CD8-positive, alpha-beta memory T cell (primary cell): Measurements from ENCODE around the gene HOXA6. TPM values are rescaled to one million over a fixed set of nuclear protein-coding genes. Genes with fewer than 3 reads are reported as not detected.

Experiments
- CTCF ChIA-PET: fragments of 350-600 bp; sonication (Branson Sonifier 250); formaldehyde crosslinking; loops from one replicate; lab custom pipeline; 2021; ENCODE audit warnings: antibody characterized with exemption; lab: Charles Lee
- POLR2A ChIA-PET: fragments of 350-600 bp; sonication (Branson Sonifier 250); formaldehyde crosslinking; loops from one replicate; lab custom pipeline; 2021; ENCODE audit warnings: antibody characterized with exemption; lab: Charles Lee
- DNase-seq, 5 donors: peaks; one replicate each; pipeline versions ENCODE4 v3.0.0 to v3.0.0-alpha.2; 2020 to 2022; ENCODE audit warnings: mixed read lengths in 1 of 5
- H3K27ac ChIP-seq: one replicate; pipeline ENCODE4 v1.7.0; 2013; ENCODE audit warnings: low read depth, mild to moderate bottlenecking, low read length, moderate library complexity
- H3K27me3 ChIP-seq: 2 replicates; pipeline ENCODE4 v1.7.0; 2013; ENCODE audit warnings: low read length, mild to moderate bottlenecking; ENCODE audit not compliant: insufficient read depth, poor library complexity, severe bottlenecking
- H3K36me3 ChIP-seq: 2 replicates; pipeline ENCODE4 v1.7.0; 2013; ENCODE audit warnings: mild to moderate bottlenecking, low read length, moderate library complexity; ENCODE audit not compliant: insufficient read depth
- H3K4me1 ChIP-seq: 2 replicates; pipeline ENCODE4 v1.7.0; 2013; ENCODE audit warnings: mild to moderate bottlenecking, low read length, moderate library complexity; ENCODE audit not compliant: insufficient read depth
- H3K4me3 ChIP-seq: 2 replicates; pipeline ENCODE4 v1.7.0; 2013; ENCODE audit warnings: mild to moderate bottlenecking, low read length
- H3K9me3 ChIP-seq: 2 replicates; pipeline ENCODE4 v1.7.0; 2013; ENCODE audit warnings: mild to moderate bottlenecking, low read length
- H3K27ac Mint-ChIP-seq, 8 donors: one replicate each; pipeline ENCODE4 v1.8.0; 2020 to 2021; ENCODE audit warnings: mixed read lengths in 8 of 8, mild to moderate bottlenecking in 6 of 8, inconsistent platforms in 3 of 8, moderate library complexity in 3 of 8
- H3K27me3 Mint-ChIP-seq, 2 donors: one replicate each; pipeline ENCODE4 v1.8.0; 2020 to 2021; ENCODE audit warnings: mixed read lengths in 2 of 2, mild to moderate bottlenecking in 1 of 2, moderate library complexity in 1 of 2
- H3K36me3 Mint-ChIP-seq, 3 donors: one replicate each; pipeline ENCODE4 v1.8.0; 2020 to 2021; ENCODE audit warnings: mixed read lengths in 3 of 3, inconsistent platforms in 1 of 3, mild to moderate bottlenecking in 1 of 3
- H3K4me1 Mint-ChIP-seq, 3 donors: one replicate each; pipeline ENCODE4 v1.8.0; 2020 to 2021; ENCODE audit warnings: mixed read lengths in 3 of 3, inconsistent platforms in 1 of 3, mild to moderate bottlenecking in 1 of 3
- H3K4me3 Mint-ChIP-seq, 7 donors: one replicate each; pipeline ENCODE4 v1.8.0; 2020 to 2021; ENCODE audit warnings: mixed read lengths in 7 of 7, mild to moderate bottlenecking in 6 of 7, moderate library complexity in 4 of 7, inconsistent platforms in 2 of 7
- H3K9me3 Mint-ChIP-seq, 5 donors: one replicate each; pipeline ENCODE4 v1.8.0; 2020 to 2022; ENCODE audit warnings: mixed read lengths in 5 of 5, mild to moderate bottlenecking in 3 of 5, moderate library complexity in 2 of 5, inconsistent platforms in 1 of 5
- polyA plus RNA-seq: library from polyadenylated mRNA; unstranded; fragments of 300-500 nt; fragmentation: Illumina TruSeq; gene quantifications from one replicate; pipeline ENCODE4 v1.2.3, GENCODE V29; 2021
- total RNA-seq, 2 experiments: library from RNA; stranded (reverse); gene quantifications; one replicate each; pipeline ENCODE4 v1.2.3, GENCODE V29; 2021

HOXA6 gene
- total and polyA plus RNA-seq, 3 experiments from 2014 or later: not detected

DNA sequence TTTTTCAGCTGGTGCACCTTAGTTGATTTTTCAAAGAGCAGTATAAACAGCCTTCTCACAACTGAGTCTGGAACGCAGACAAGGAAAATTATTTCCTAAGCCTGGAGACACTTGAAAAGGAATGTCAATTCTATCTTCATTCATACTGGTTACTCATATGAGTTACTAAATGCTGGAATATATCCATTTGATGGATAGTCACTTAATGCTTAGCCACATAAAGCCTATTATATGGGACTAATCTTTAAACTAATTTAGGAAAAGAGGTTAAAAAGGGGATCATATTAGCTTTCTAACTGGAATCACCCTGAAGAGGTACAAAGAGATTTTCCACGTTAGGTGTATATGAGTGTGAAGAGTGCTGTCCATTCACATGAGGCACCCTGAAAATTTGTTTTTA lies 15.4 kb downstream of the HOXA6 start:
- no peak overlapping the region for H3K27ac ChIP-seq
- Mint-ChIP-seq H3K4me1 (peaks cover 0 to 3% (median 0%) of the 10 kb centered on the region in 3 donors), H3K4me3 (peak overlapping the region in 3 of 7 donors; percentile 35 to 74 (median 45)), H3K36me3 (no peaks in the 10 kb centered on the region), H3K27ac (peak overlapping the region in 1 of 8 donors; percentile 57), H3K9me3 (no peaks in the 10 kb centered on the region), H3K27me3 (peaks cover 47 to 82% of the 10 kb centered on the region in 2 donors)
- peaks cover 17% of the 10 kb centered on the region for H3K27me3 ChIP-seq
- H3K9me3 ChIP-seq: no peaks in the 10 kb centered on the region
- no peak for DNase-seq
- ChIA-PET POLR2A (no interaction called here), CTCF (interaction anchor here (2.8 kb wide), 1 partner anchor 18 kb away, joined by 11 read pairs; no protein-coding TSS in a partner anchor)
- H3K36me3 ChIP-seq: no peaks in the 10 kb centered on the region
- H3K4me3 ChIP-seq: no peak overlapping the region
- H3K4me1 ChIP-seq: peaks cover 6% of the 10 kb centered on the region

DNA sequence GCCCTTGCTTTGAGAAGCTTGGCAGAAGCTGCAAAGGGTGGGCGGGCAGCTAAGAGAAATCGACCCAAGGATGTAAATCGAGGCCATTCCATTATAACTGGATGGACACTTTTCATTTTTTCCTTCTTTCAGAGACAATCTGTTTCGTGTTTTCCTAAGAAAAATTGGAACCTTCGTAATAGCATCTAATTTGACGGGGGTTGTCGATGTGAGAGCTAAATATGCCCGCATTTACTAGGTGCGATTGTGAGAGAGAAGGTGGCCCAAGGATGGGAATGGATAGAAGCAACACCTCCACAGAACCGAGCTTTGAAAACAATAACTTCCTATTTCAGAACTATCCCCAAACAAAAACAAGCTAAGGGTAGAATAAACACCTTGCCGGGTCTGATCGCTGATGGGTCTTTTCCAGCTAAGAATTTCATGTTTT lies 16.2 kb downstream of the HOXA6 start:
- CTCF ChIA-PET: interaction anchor here (1.4 to 2.8 kb wide), 2 partner anchors 10 to 19 kb away, joined by 5 to 11 read pairs; no protein-coding TSS in a partner anchor
- POLR2A ChIA-PET: no interaction called here
- H3K4me3 Mint-ChIP-seq: peak overlapping the region; percentile 26 to 89 (median 74)

DNA sequence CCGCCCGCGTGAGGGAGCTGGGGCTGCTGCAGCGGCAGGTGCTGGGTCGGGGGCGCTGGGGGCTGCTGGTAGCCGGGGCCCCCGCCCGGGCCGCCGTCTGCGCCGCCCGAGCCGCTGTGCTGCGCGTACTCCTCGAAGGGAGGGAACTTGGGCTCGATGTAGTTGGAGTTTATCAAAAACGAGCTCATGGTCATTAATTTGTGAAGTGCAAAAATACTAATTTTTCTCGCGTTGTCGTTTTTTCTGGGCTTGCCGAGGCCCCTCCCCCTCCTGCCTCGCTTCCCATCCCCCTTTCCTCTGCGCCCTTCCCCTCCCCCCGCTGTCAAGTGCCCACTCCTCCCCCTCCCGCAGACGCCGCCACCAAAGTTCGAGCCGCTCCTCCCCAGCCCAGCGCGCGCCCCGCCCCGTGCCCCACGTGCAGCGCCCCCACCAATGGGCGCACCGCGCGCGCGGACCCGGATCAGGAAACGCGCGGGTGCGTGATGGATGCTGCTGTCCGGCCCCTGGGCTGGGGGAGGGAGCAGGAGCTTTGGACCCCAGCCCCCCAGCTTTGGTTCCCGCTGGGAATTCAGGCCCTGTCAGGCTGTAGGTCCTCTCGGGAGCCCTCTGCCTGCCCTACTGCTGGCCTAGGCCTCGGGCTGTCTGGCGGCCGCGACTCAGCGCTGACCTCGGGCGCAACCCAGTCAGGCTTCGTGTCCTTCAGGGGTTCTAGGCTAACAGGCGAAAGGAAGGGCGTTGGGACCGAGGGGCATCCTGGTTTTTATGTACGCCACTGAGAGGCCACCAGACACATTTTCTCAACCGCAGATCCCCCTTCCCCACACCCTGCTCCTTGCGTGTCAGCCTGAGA lies 16.8 kb downstream of the HOXA6 start, which contains the start of gene HOXA4:
HOXA4 (minus strand) TSS at position 218 of the 850 bp plus-strand sequence; CDS start at position 194, 24 bp downstream.
- Histone ChIP-seq H3K36me3 (no peaks in the 10 kb centered on the region), H3K9me3 (no peaks in the 10 kb centered on the region), H3K27ac (no peak within 1 kb of the TSS), H3K4me3 (peak within 1 kb of the TSS; percentile 76), H3K27me3 (peaks cover 6% of the 10 kb centered on the region), H3K4me1 (peaks cover 6% of the 10 kb centered on the region)
- peaks cover 0 to 3% (median 0%) of the 10 kb centered on the region in 3 donors for H3K4me1 Mint-ChIP-seq
- no peaks in the 10 kb centered on the region for H3K36me3 Mint-ChIP-seq
- ChIA-PET POLR2A (interaction anchor here (0.6 kb wide), 1 partner anchor 274 kb away, joined by 6 read pairs; no protein-coding TSS in a partner anchor), CTCF (interaction anchor here (1.4 to 2.8 kb wide), 2 partner anchors 11 to 20 kb away, joined by 5 to 11 read pairs; no protein-coding TSS in a partner anchor)
- H3K9me3 Mint-ChIP-seq: no peaks in the 10 kb centered on the region
- H3K4me3 Mint-ChIP-seq: peak within 1 kb of the TSS; percentile 68 to 89 (median 77)
- peak within 1 kb of the TSS in 5 of 8 donors; percentile 25 to 57 (median 38) for H3K27ac Mint-ChIP-seq
- peaks cover 43 to 82% of the 10 kb centered on the region in 2 donors for H3K27me3 Mint-ChIP-seq
- DNase-seq: peak; percentile 70 to 82 (median 71)

More for the DNA sequence above, 16.2 kb downstream of the HOXA6 start:
- no peaks in the 10 kb centered on the region for H3K9me3 Mint-ChIP-seq
- no peaks in the 10 kb centered on the region for H3K36me3 Mint-ChIP-seq
- peaks cover 0 to 3% (median 0%) of the 10 kb centered on the region in 3 donors for H3K4me1 Mint-ChIP-seq
- H3K27ac Mint-ChIP-seq: peak overlapping the region in 2 of 8 donors; percentile 25 to 57
- peaks cover 47 to 82% of the 10 kb centered on the region in 2 donors for H3K27me3 Mint-ChIP-seq
- Histone ChIP-seq H3K27ac (no peak overlapping the region), H3K4me1 (peaks cover 6% of the 10 kb centered on the region), H3K27me3 (peaks cover 11% of the 10 kb centered on the region), H3K4me3 (peak overlapping the region; percentile 76), H3K9me3 (no peaks in the 10 kb centered on the region), H3K36me3 (no peaks in the 10 kb centered on the region)
- DNase-seq: no peak

DNA sequence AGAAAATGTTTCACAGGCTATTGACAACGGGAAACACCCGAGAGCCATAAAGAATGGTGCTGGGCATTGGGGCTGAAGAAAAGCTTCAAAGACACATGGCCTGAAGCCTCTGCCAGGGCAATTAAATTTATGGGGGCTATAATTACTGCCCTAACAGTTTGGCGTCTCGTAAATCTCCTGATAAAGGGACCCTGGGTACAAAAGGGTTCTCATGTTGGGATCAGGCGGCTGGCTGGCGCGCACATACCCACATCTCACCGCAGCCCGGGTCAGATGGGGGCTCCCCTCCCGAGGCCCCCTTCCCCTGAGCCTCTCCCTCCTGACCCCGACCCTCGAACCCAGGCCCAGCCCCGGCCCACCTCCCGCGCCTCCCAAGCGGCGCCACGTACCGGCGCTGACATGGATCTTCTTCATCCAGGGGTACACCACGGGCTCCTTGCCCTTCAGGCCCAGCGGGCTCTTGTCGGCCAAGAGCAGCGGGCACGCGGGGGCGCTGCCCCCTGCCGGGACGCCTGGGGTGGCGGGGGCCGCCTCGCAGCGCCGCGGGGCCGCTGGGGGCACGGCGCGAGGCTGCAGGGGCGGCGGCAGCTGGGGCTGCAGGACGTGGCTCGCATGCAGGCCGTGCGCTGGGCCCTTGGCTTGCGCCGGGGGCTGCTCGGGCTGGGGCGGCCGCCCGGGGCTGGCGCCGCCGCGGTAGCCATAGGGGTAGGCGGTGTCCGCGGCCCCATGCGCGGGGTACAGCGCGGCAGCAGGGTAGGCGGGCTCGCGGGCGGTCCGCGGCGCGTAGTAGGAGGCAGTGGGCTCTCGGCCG lies 17.6 kb downstream of the HOXA6 start:
- peak overlapping the region in 5 of 7 donors; percentile 46 to 71 (median 54) for H3K4me3 Mint-ChIP-seq
- H3K9me3 Mint-ChIP-seq: no peaks in the 10 kb centered on the region
- peaks cover 5% of the 10 kb centered on the region for H3K27me3 ChIP-seq
- peak in 1 of 5 donors; percentile 23 for DNase-seq
- peaks cover 0 to 3% (median 0%) of the 10 kb centered on the region in 3 donors for H3K4me1 Mint-ChIP-seq
- no peak overlapping the region for H3K27ac ChIP-seq
- H3K36me3 ChIP-seq: no peaks in the 10 kb centered on the region
- no peaks in the 10 kb centered on the region for H3K36me3 Mint-ChIP-seq
- H3K9me3 ChIP-seq: no peaks in the 10 kb centered on the region
- peaks cover 46 to 81% of the 10 kb centered on the region in 2 donors for H3K27me3 Mint-ChIP-seq
- no peak overlapping the region for H3K27ac Mint-ChIP-seq
- H3K4me1 ChIP-seq: peaks cover 6% of the 10 kb centered on the region
- no peak overlapping the region for H3K4me3 ChIP-seq
- POLR2A ChIA-PET: no interaction called here
- CTCF ChIA-PET: interaction anchor here (2.8 kb wide), 1 partner anchor 21 kb away, joined by 11 read pairs; no protein-coding TSS in a partner anchor

DNA sequence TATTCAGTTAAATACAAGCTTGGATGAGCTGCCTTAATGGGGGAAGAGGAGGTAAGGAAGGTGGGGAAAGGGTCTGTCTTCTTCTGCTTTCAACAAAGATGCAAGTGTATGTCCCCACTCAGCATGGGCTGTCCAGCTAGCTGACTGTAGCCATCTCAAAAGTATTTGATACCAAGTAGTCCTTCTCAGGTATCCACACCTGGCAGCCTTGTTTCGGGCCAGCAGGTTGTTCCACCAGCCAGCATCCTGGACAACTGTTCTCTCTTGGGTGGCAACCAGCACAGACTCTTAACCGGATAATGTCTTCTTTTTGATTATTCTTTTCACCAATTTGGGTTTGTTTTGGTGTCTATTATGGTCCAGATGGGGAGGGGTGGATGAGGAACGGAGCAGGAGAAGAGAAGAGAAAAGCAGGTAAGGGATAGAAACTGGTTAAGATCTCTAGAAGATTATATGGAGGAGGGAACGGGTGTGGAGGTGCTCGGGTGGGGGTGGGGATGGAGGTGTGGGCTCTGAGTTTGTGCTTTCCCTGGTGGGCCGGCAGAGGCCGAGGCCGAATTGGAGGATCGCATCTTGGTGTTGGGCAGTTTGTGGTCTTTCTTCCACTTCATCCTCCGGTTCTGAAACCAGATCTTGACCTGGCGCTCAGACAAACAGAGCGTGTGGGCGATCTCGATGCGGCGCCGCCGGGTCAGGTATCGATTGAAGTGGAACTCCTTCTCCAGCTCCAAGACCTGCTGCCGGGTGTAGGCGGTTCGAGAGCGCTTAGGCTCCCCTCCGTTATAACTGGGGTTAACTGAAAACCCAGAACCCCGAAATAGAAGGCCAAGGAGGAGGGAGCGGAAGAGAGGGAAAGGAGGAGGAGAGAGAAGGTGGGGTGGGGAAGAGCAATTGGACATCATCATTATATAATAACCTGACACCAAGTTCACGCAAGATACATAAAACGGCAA lies 18.5 kb downstream of the HOXA6 start:
- Mint-ChIP-seq H3K36me3 (no peaks in the 10 kb centered on the region), H3K4me3 (peak overlapping the region in 6 of 7 donors; percentile 31 to 84 (median 58)), H3K4me1 (peaks cover 0 to 3% (median 0%) of the 10 kb centered on the region in 3 donors), H3K27me3 (peaks cover 48 to 81% of the 10 kb centered on the region in 2 donors), H3K27ac (no peak overlapping the region), H3K9me3 (no peaks in the 10 kb centered on the region)
- Histone ChIP-seq H3K27ac (no peak overlapping the region), H3K36me3 (no peaks in the 10 kb centered on the region), H3K4me3 (no peak overlapping the region), H3K9me3 (no peaks in the 10 kb centered on the region), H3K27me3 (peaks cover 5% of the 10 kb centered on the region), H3K4me1 (peaks cover 6% of the 10 kb centered on the region)
- ChIA-PET CTCF (no interaction called here), POLR2A (no interaction called here)
- no peak for DNase-seq

DNA sequence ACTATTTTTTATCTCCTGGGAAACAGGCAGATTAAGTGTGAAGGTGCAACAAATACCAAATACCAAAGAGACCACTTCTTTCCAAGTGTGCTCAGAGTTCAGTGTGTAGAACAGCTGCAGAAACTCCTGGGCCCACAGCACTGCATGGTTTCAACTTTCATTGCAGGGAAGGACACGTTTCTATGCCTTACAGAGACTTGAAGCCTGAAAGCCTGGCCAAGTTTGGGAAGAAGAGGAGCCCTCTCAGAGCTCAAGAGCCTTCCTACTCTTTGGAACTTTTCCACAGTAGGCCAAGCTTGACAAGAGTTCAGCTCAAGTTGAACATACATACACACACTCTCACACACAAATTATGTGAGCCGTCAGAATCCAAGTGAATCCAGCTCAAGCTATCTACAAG lies 19.5 kb downstream of the HOXA6 start:
- peaks cover 5% of the 10 kb centered on the region for H3K27me3 ChIP-seq
- peaks cover 6% of the 10 kb centered on the region for H3K4me1 ChIP-seq
- H3K36me3 ChIP-seq: no peaks in the 10 kb centered on the region
- no peak overlapping the region for H3K27ac ChIP-seq
- Mint-ChIP-seq H3K9me3 (no peaks in the 10 kb centered on the region), H3K4me1 (peaks cover 0 to 3% (median 0%) of the 10 kb centered on the region in 3 donors), H3K27ac (no peak overlapping the region), H3K27me3 (peaks cover 40 to 75% of the 10 kb centered on the region in 2 donors), H3K36me3 (no peaks in the 10 kb centered on the region), H3K4me3 (peak overlapping the region in 1 of 7 donors; percentile 65)
- DNase-seq: no peak
- H3K4me3 ChIP-seq: no peak overlapping the region
- ChIA-PET POLR2A (no interaction called here), CTCF (no interaction called here)
- no peaks in the 10 kb centered on the region for H3K9me3 ChIP-seq
